H1 (cell line): ENCODE measurements around the gene ARHGAP28. TPM values are rescaled to one million over a fixed set of nuclear protein-coding genes. Genes with fewer than 3 reads are reported as not detected.

ENCODE experiments used
- CTCF ChIA-PET: fragments of 300-600 bp; sonication (Branson Sonifier 250); formaldehyde crosslinking; loops from one replicate; lab custom pipeline; 2021; ENCODE audit not compliant: partially characterized antibody; lab: Charles Lee
- POLR2A ChIA-PET: fragments of 300-600 bp; sonication (Branson Sonifier 250); formaldehyde crosslinking; loops from one replicate; lab custom pipeline; 2021; ENCODE audit warnings: inconsistent platforms; ENCODE audit not compliant: partially characterized antibody; lab: Charles Lee
- DNase-seq, 2 experiments: peaks; one replicate each; pipeline versions ENCODE4 v3.0.0 to v3.0.0-alpha.2; 2010 to 2022; ENCODE audit warnings: low spot score in 2 of 2, low read depth in 1 of 2, mixed read lengths in 1 of 2
- FAIRE-seq: peaks from 2 replicates; lab custom pipeline; 2011; peaks lifted over from hg19 to GRCh38; lab: Jason Lieb, UNC
- H2AFZ ChIP-seq: 2 replicates; pipeline ENCODE4 v1.8.1; 2012; ENCODE audit warnings: low read length, inconsistent platforms
- H2AK5ac ChIP-seq: 2 replicates; pipeline ENCODE4 v1.6.1; 2013; ENCODE audit warnings: low read depth, low read length
- H2BK120ac ChIP-seq: replicated peaks from 2 replicates; pipeline ENCODE3; 2013; ENCODE audit warnings: low read depth, low read length, inconsistent platforms
- H2BK12ac ChIP-seq: 2 replicates; pipeline ENCODE4 v1.6.1; 2013; ENCODE audit warnings: low read depth, low read length
- H2BK15ac ChIP-seq: 2 replicates; pipeline ENCODE4 v1.6.1; 2013; ENCODE audit warnings: low read length
- H2BK20ac ChIP-seq: 2 replicates; pipeline ENCODE4 v1.6.1; 2013; ENCODE audit warnings: low read length
- H2BK5ac ChIP-seq: 2 replicates; pipeline ENCODE4 v1.6.1; 2013; ENCODE audit warnings: low read depth, low read length
- H3K14ac ChIP-seq: 2 replicates; pipeline ENCODE4 v1.6.1; 2013; ENCODE audit warnings: inconsistent platforms; ENCODE audit not compliant: insufficient read length
- H3K18ac ChIP-seq: 2 replicates; pipeline ENCODE4 v1.6.1; 2013; ENCODE audit warnings: low read length; ENCODE audit errors: extremely low read depth
- H3K23ac ChIP-seq: 2 replicates; pipeline ENCODE4 v1.6.1; 2013; ENCODE audit warnings: inconsistent platforms; ENCODE audit not compliant: insufficient read length
- H3K23me2 ChIP-seq: 2 replicates; pipeline ENCODE4 v1.6.1; 2013; ENCODE audit warnings: low read depth, low read length
- H3K27ac ChIP-seq: 2 replicates; pipeline ENCODE4 v1.6.1; 2011; ENCODE audit warnings: low read depth, low read length, inconsistent platforms
- H3K27me3 ChIP-seq, 4 experiments: replicated peaks in 1 of 4; 1 replicate in 1 of 4; 2 replicates in 3 of 4; pipeline versions ENCODE4 v1.6.1 to v1.8.1; 2011 to 2013; ENCODE audit warnings: low read length in 3 of 4, mild to moderate bottlenecking in 3 of 4, inconsistent platforms in 2 of 4, mixed read lengths in 2 of 4, moderate library complexity in 1 of 4; ENCODE audit not compliant: control insufficient read depth in 3 of 4, insufficient read depth in 3 of 4; ENCODE audit errors: extremely low read depth in 1 of 4
- H3K36me3 ChIP-seq, 4 experiments: 2 replicates each; pipeline versions ENCODE4 v1.6.1 to v1.8.1; 2011 to 2013; ENCODE audit warnings: mild to moderate bottlenecking in 4 of 4, low read length in 3 of 4, moderate library complexity in 2 of 4, control low read depth in 1 of 4, inconsistent platforms in 1 of 4; ENCODE audit not compliant: insufficient read depth in 4 of 4, control insufficient read depth in 2 of 4
- H3K4ac ChIP-seq: replicated peaks from 2 replicates; pipeline ENCODE3; 2013; ENCODE audit warnings: low read length, low read depth, mixed read lengths, inconsistent platforms; ENCODE audit not compliant: insufficient read length
- H3K4me1 ChIP-seq, 4 experiments: replicated peaks in 1 of 4; 1 replicate in 1 of 4; 2 replicates in 3 of 4; pipeline versions ENCODE4 v1.6.1 to v1.8.1; 2011 to 2013; ENCODE audit warnings: low read length in 3 of 4, inconsistent platforms in 2 of 4, mixed read lengths in 1 of 4; ENCODE audit not compliant: insufficient read depth in 4 of 4, control insufficient read depth in 3 of 4
- H3K4me2 ChIP-seq, 2 experiments: 2 replicates each; pipeline versions ENCODE4 v1.6.1 to v1.8.1; 2011 to 2013; ENCODE audit warnings: low read depth in 2 of 2, low read length in 2 of 2, control low read depth in 1 of 2, inconsistent platforms in 1 of 2, mild to moderate bottlenecking in 1 of 2; ENCODE audit not compliant: insufficient read depth in 1 of 2
- H3K4me3 ChIP-seq, 4 experiments: fragments of 200-600, 300-600 bp in 1 of 4; sonication (generic), shearing (Covaris generic), sonication (Bioruptor Twin) in 1 of 4; 2 replicates each; pipeline versions ENCODE4 v1.5.1 to v1.8.1; 2011 to 2016; ENCODE audit warnings: low read length in 4 of 4, low read depth in 3 of 4, control low read depth in 2 of 4, inconsistent platforms in 2 of 4, mild to moderate bottlenecking in 2 of 4, mixed read lengths in 1 of 4, moderate library complexity in 1 of 4; ENCODE audit not compliant: insufficient read depth in 2 of 4; ENCODE audit errors: extremely low read depth in 1 of 4
- H3K56ac ChIP-seq: replicated peaks from 2 replicates; pipeline ENCODE3; 2013; ENCODE audit warnings: low read depth, mild to moderate bottlenecking, mixed read lengths, low read length, inconsistent platforms; ENCODE audit not compliant: insufficient read length
- H3K79me1 ChIP-seq: 2 replicates; pipeline ENCODE4 v1.6.1; 2013; ENCODE audit warnings: low read depth, low read length, control low read depth
- H3K79me2 ChIP-seq, 2 experiments: 2 replicates each; pipeline versions ENCODE4 v1.6.1 to v1.8.1; 2012 to 2013; ENCODE audit warnings: low read length in 2 of 2, mild to moderate bottlenecking in 2 of 2, inconsistent platforms in 1 of 2; ENCODE audit not compliant: insufficient read depth in 2 of 2, control insufficient read depth in 1 of 2
- H3K9ac ChIP-seq, 4 experiments: replicated peaks in 1 of 4; 1 replicate in 1 of 4; 2 replicates in 3 of 4; pipeline versions ENCODE4 v1.6.1 to v1.8.1; 2011 to 2013; ENCODE audit warnings: low read depth in 3 of 4, low read length in 3 of 4, control low read depth in 2 of 4, mild to moderate bottlenecking in 2 of 4, moderate library complexity in 2 of 4, inconsistent platforms in 1 of 4; ENCODE audit errors: extremely low read depth in 1 of 4
- H3K9me3 ChIP-seq, 2 experiments: 2 replicates each; pipeline versions ENCODE4 v1.6.1 to v1.8.1; 2012 to 2013; ENCODE audit warnings: mild to moderate bottlenecking in 2 of 2, moderate library complexity in 2 of 2, control low read depth in 1 of 2, inconsistent platforms in 1 of 2, low read depth in 1 of 2, low read length in 1 of 2, mixed read lengths in 1 of 2; ENCODE audit not compliant: insufficient read depth in 2 of 2
- H4K20me1 ChIP-seq, 2 experiments: replicated peaks in 1 of 2; 2 replicates each; pipeline versions ENCODE3 to v1.8.1; 2011 to 2013; ENCODE audit warnings: inconsistent platforms in 2 of 2, low read length in 2 of 2, mild to moderate bottlenecking in 1 of 2; ENCODE audit not compliant: insufficient read depth in 2 of 2, control insufficient read depth in 1 of 2
- H4K5ac ChIP-seq: 2 replicates; pipeline ENCODE4 v1.6.1; 2013; ENCODE audit warnings: low read length, low read depth, mixed read lengths, inconsistent platforms; ENCODE audit not compliant: insufficient read length
- H4K8ac ChIP-seq: 2 replicates; pipeline ENCODE4 v1.8.0; 2013; ENCODE audit warnings: mild to moderate bottlenecking, moderate library complexity, low read length, inconsistent platforms; ENCODE audit not compliant: insufficient read depth; ENCODE audit errors: extremely low read depth
- H4K91ac ChIP-seq: replicated peaks from 2 replicates; pipeline ENCODE3; 2013; ENCODE audit warnings: low read length, mixed read lengths, inconsistent platforms; ENCODE audit not compliant: insufficient read length
- BACH1 ChIP-seq: IDR thresholded peaks from 2 replicates; pipeline ENCODE4 v1.6.1; 2012; ENCODE audit warnings: low read length, improper control_type of control experiment
- BRCA1 ChIP-seq: IDR thresholded peaks from 2 replicates; pipeline ENCODE4 v1.6.1; 2012; ENCODE audit warnings: low read depth, low read length, improper control_type of control experiment
- CBX8 ChIP-seq: fragments of 300-800, 300-1000 bp; sonication (generic); IDR thresholded peaks from 2 replicates; pipeline ENCODE4 v1.7.1; 2016; ENCODE audit warnings: low read depth, low read length, borderline replicate concordance
- CEBPB ChIP-seq: IDR thresholded peaks from 2 replicates; pipeline ENCODE4 v1.6.1; 2012; ENCODE audit warnings: low read depth, low read length
- CHD2 ChIP-seq: IDR thresholded peaks from 2 replicates; pipeline ENCODE4 v1.6.1; 2012; ENCODE audit warnings: low read length, improper control_type of control experiment
- GABPA ChIP-seq: IDR thresholded peaks from 2 replicates; pipeline ENCODE4 v1.6.1; 2011; ENCODE audit warnings: mild to moderate bottlenecking, low read length, moderate library complexity, borderline replicate concordance; ENCODE audit not compliant: insufficient read depth
- GTF2F1 ChIP-seq: IDR thresholded peaks from 2 replicates; pipeline ENCODE4 v1.6.1; 2012; ENCODE audit warnings: low read depth, low read length, improper control_type of control experiment, borderline replicate concordance
- KDM5A ChIP-seq: fragments of 200-600 bp; IDR thresholded peaks from 2 replicates; pipeline ENCODE4 v1.7.1; 2012; ENCODE audit warnings: mild to moderate bottlenecking, low read length, inconsistent platforms, mixed read lengths
- MAFK ChIP-seq: IDR thresholded peaks from 2 replicates; pipeline ENCODE4 v1.6.1; 2012; ENCODE audit warnings: low read depth, mild to moderate bottlenecking, improper control_type of control experiment, low read length
- SIN3A ChIP-seq, 2 experiments: IDR thresholded peaks in 1 of 2; conservative IDR thresholded peaks in 1 of 2; 2 replicates each; pipeline ENCODE4 v1.6.1; 2011 to 2012; ENCODE audit warnings: low read length in 2 of 2, improper control_type of control experiment in 1 of 2, low read depth in 1 of 2, mild to moderate bottlenecking in 1 of 2
- SP2 ChIP-seq: IDR thresholded peaks from 2 replicates; pipeline ENCODE4 v1.6.1; 2012; ENCODE audit warnings: mild to moderate bottlenecking, low read length, inconsistent platforms
- WGBS, 2 experiments: shearing (Covaris generic) in 1 of 2; methylation state at CpG; one replicate each; pipeline versions ENCODE4 v1.1.6 to v1.1.7; 2013 to 2015; ENCODE audit warnings: low lambda C conversion rate in 2 of 2, mixed read lengths in 2 of 2, inconsistent platforms in 1 of 2, low coverage in 1 of 2, missing lambda C conversion rate in 1 of 2; ENCODE audit not compliant: insufficient replicate concordance in 2 of 2, insufficient coverage in 1 of 2, insufficient read length in 1 of 2; ENCODE audit errors: extremely low coverage in 1 of 2, missing lambda C conversion rate in 1 of 2; 5-methylcytosine and 5-hydroxymethylcytosine counted together
- polyA plus RNA-seq, 7 experiments: library from polyadenylated mRNA; depleted of rRNA in 3 of 7; stranded (reverse) in 5 of 7; unstranded in 2 of 7; fragments of >200 nt in 5 of 7; fragments of 200-250 nt in 2 of 7; gene quantifications; 1 replicate in 5 of 7; 2 replicates in 1 of 7; 4 replicates in 1 of 7; pipeline versions ENCODE4 v1.2.1 to v1.2.3, GENCODE V29; 2011 to 2013; ENCODE audit warnings: missing spikeins in 2 of 7, mixed read lengths in 2 of 7
- total RNA-seq: library from RNA; stranded (reverse); fragmentation: NEBNext Ultra II Directional; extraction: Animal tissue kit (Norgen Biotek cat#: 25700); gene quantifications from 2 replicates; pipeline ENCODE4 v1.2.1, GENCODE V29; 2021

The ARHGAP28 gene
- total and polyA plus RNA-seq, 2 of the 8 experiments (the other 6 are each of a cell fraction or from before 2014, with no cell fraction given) = 2.9 to 14.4 TPM

DNA sequence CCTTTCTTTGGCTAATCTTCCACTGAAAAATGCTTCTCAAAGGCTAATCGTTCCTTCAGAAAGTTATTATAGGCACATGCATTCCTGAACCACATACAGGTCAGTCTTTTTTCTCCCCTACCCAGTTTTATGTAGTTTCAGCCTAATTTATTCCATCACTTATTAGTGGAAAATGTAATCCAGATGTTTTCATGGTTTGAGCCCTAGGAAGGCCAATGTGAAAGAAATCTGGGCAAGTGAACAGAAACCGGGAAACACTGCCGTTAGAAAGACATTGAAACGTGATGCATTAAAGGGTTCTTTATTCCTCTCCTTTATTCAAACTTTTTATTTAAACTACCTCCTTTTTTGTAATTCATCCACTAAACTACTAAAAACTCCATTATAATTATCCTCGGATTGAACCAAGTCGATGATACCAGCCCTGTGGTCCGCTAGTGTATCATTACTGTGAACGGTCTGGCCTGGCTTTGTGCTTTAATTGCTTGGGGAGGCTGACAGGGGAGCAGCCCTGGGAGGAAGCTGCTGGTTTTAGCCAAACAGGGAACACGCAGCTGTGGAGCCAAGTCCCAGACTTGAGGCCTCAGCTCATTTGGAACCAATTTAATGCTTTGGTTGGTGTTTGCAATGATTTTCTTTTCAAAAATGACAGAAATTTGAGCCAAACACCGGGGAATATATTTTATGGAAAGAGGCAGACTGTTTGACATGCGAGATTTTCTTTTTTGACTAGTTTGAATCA lies 149.2 kb downstream of the ARHGAP28 start:
- H4K5ac ChIP-seq = no peak overlapping the region

More for the DNA sequence above, 149.2 kb downstream of the ARHGAP28 start:
- no peaks in the 10 kb centered on the region for H3K27me3 ChIP-seq
- H2AFZ ChIP-seq = no peak overlapping the region
- TF ChIP-seq SP2 (no peak), GABPA (no peak), MAFK (no peak), SIN3A (conservative IDR thresholded peaks at IDR 0.05 in 1 of 2, IDR thresholded peaks at IDR 0.05 in 1 of 2; ENCODE audit: low read depth in 1 of 2, low read length in 2 of 2) (no peak), CEBPB (no peak), BACH1 (no peak), KDM5A (no peak), BRCA1 (no peak), GTF2F1 (no peak), CBX8 (no peak), CHD2 (no peak)
- TF ChIP-seq, all 59 proteins: peak for 0
- no peak overlapping the region for H2BK120ac ChIP-seq
- H3K27ac ChIP-seq = no peak overlapping the region
- no peak overlapping the region for H2AK5ac ChIP-seq
- H2BK20ac ChIP-seq = no peak overlapping the region
- H2BK12ac ChIP-seq = no peak overlapping the region; the same call in 1 of the 2 replicates
- no peak overlapping the region for H3K23ac ChIP-seq
- H3K79me2 ChIP-seq = no peaks in the 10 kb centered on the region
- H3K56ac ChIP-seq = no peak overlapping the region
- H3K36me3 ChIP-seq = peaks cover 0 to 3% (median 0%) of the 10 kb centered on the region in 4 experiments; a peak in 1 of 8 replicates
- H4K8ac ChIP-seq = no peak overlapping the region
- peak; percentile 28 for FAIRE-seq
- H4K91ac ChIP-seq = no peak overlapping the region
- H3K4me3 ChIP-seq = no peak overlapping the region
- H2BK5ac ChIP-seq = no peak overlapping the region
- no peak overlapping the region for H2BK15ac ChIP-seq
- peak overlapping the region in 1 of 2 experiments; percentile 43; a peak in 1 of 4 replicates for H3K4me2 ChIP-seq
- no peaks in the 10 kb centered on the region for H3K23me2 ChIP-seq
- H3K18ac ChIP-seq = no peak overlapping the region
- no peak overlapping the region for H3K9ac ChIP-seq
- DNase-seq = no peak
- WGBS, 2 experiments = 73 to 100% methylated on average over 1 to 11 of the region's 11 CpGs
- H3K9me3 ChIP-seq = no peaks in the 10 kb centered on the region
- no peaks in the 10 kb centered on the region for H3K79me1 ChIP-seq
- no peak overlapping the region for H3K14ac ChIP-seq
- POLR2A ChIA-PET = no interaction called here
- no peaks in the 10 kb centered on the region for H4K20me1 ChIP-seq
- H3K4me1 ChIP-seq = peaks cover 2 to 17% (median 11%) of the 10 kb centered on the region in 4 experiments
- CTCF ChIA-PET = interaction anchor here (1.0 to 1.3 kb wide), 2 partner anchors 9 to 98 kb away, joined by 3 read pairs; no protein-coding TSS in a partner anchor
- H3K4ac ChIP-seq = no peak overlapping the region
